GM12865 (cell line): Measurements from ENCODE around the gene SIX6.

Source experiments
- DNase-seq: peaks from one replicate; pipeline ENCODE4 v3.0.0; 2010; ENCODE audit warnings: low read depth
- H3K4me3 ChIP-seq: 2 replicates; pipeline ENCODE4 v1.5.1; 2011; ENCODE audit warnings: mild to moderate bottlenecking, low read depth, low read length, control low read depth
- TF ChIP-seq, protein P1 (sequence below): IDR thresholded peaks from 2 replicates; pipeline ENCODE4 v1.5.1; 2011; ENCODE audit warnings: low read length, control low read depth, low read depth, inconsistent platforms; ENCODE audit not compliant: insufficient read depth; ENCODE audit errors: missing control alignments

The SIX6 gene

DNA sequence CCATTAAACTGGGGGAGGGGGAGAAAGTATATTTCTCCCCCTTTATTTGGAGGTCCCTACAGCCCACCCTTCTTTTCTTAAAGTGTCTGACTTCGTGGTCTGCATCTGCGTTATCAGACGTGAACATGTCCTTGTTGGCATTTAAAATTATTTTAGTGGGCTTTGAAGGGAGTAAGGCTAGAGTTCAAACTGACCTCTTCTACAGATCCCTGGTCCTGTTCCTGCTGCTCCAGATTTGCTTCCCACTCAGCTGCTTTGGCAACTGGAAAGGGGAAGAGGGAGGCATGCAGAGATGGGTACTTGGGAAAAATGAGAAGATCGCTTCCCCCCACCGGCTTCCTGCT, 611 bp upstream of the SIX6 start:
- TF ChIP-seq, protein P1, sequence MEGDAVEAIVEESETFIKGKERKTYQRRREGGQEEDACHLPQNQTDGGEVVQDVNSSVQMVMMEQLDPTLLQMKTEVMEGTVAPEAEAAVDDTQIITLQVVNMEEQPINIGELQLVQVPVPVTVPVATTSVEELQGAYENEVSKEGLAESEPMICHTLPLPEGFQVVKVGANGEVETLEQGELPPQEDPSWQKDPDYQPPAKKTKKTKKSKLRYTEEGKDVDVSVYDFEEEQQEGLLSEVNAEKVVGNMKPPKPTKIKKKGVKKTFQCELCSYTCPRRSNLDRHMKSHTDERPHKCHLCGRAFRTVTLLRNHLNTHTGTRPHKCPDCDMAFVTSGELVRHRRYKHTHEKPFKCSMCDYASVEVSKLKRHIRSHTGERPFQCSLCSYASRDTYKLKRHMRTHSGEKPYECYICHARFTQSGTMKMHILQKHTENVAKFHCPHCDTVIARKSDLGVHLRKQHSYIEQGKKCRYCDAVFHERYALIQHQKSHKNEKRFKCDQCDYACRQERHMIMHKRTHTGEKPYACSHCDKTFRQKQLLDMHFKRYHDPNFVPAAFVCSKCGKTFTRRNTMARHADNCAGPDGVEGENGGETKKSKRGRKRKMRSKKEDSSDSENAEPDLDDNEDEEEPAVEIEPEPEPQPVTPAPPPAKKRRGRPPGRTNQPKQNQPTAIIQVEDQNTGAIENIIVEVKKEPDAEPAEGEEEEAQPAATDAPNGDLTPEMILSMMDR = no peak
- no peak overlapping the region for H3K4me3 ChIP-seq
- DNase-seq = no peak

DNA sequence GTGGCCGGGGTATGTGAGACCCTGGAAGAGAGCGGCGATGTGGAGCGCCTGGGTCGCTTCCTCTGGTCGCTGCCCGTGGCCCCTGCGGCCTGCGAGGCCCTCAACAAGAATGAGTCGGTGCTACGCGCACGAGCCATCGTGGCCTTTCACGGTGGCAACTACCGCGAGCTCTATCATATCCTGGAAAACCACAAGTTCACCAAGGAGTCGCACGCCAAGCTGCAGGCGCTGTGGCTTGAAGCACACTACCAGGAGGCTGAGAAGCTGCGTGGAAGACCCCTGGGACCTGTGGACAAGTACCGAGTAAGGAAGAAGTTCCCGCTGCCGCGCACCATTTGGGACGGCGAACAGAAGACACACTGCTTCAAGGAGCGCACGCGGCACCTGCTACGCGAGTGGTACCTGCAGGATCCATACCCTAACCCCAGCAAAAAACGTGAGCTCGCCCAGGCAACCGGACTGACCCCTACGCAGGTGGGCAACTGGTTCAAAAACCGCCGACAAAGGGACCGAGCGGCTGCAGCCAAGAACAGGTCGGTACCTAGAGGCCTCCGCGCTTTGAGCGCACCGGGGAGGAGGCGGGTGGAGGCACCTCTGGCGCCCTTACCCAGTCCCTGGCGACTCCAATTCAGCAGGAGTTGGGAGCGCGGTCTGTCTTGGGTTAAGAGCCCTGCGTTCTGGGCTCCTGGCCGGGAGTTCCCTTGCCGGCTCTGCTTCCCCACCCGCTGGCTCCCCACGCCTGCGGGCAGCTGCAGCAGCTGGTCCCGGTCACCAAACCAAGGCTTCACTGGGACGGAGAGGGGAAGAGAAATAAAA, 700 bp downstream of the SIX6 start:
- H3K4me3 ChIP-seq = no peak overlapping the region
- TF ChIP-seq, protein P1 = no peak
- no peak for DNase-seq

DNA sequence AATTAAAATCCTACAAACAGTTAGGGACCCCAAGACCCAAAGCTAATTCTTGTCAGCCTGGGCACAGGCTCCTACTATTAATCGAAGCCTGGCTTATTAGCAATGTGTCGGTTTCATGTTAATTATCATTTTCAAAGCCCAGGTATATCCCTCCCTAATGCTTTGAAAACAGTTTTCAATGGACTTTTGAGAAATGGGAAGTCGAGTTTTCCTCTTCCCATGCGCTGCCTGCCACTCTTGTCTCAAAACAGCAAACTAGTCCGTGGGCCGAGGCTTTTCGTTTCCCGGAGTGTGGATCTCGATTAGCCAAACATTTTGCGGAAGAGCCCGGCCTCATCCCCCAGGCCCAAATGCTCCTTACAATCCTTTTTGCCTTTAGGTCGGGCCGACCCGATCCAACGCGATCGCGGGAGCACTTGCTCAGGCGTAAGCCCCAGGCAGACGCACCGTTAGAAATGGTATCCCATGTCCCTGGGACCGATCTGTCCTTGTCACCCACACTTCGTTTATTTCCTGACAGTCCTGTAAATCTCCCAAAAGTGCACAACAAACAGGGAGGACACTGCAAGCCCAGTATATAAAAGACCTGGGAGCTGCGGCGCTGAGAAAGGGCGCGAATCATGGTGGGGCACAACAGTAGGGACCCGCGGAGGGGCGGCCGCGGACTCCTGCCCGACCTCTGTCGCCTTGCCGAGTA, 1.5 kb downstream of the SIX6 start:
- TF ChIP-seq, protein P1 = no peak
- no peak overlapping the region for H3K4me3 ChIP-seq
- no peak for DNase-seq

DNA sequence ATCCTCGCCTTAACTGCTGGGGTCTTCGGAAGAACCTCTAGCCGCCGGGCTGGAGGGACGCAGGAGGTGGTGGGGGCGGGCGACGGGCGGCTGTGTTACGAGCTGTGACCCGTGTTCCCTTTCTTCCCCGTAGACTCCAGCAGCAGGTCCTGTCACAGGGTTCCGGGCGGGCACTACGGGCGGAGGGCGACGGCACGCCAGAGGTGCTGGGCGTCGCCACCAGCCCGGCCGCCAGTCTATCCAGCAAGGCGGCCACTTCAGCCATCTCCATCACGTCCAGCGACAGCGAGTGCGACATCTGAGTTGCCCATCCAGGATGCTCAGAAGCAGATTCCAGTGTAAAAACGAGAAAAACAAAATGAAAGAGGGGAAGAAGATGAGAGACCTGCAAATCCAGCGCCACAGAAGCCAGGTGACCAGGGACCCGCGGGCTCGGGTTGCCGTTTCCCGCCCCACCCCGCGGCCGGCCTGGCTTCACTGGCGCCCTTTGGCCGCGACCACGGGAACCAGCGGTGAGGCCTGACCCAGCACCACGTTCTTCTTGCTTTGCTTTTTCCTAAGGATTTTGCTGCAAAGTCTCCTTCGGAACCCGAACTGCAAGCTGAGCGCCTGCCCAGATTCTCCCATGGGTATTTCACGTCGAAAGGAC, 2.1 kb downstream of the SIX6 start:
- no peak overlapping the region; the same call in 1 of the 2 replicates for H3K4me3 ChIP-seq
- no peak for DNase-seq

DNA sequence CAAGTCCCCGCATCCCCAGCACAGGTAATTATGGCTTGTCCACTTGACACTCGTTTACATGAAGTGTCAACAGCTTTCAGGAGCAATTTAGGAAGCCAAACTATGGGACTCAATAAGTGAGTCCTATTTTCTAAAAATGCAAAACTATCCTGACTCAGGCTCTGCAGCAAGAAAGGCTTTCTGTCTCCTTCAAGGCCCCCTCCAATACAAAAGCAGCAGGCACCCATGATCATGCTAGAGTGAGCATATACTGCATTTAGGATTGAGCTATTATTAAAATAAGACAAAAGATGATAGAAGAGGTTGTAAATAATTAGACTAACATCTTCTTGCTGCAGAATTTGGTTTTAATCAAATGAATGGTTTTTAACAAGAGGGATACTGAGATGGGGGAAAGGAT, 3.2 kb downstream of the SIX6 start:
- TF ChIP-seq, protein P1 = no peak
- no peak overlapping the region for H3K4me3 ChIP-seq
- no peak for DNase-seq

More for the DNA sequence above, 2.1 kb downstream of the SIX6 start:
- TF ChIP-seq, protein P1 = no peak

DNA sequence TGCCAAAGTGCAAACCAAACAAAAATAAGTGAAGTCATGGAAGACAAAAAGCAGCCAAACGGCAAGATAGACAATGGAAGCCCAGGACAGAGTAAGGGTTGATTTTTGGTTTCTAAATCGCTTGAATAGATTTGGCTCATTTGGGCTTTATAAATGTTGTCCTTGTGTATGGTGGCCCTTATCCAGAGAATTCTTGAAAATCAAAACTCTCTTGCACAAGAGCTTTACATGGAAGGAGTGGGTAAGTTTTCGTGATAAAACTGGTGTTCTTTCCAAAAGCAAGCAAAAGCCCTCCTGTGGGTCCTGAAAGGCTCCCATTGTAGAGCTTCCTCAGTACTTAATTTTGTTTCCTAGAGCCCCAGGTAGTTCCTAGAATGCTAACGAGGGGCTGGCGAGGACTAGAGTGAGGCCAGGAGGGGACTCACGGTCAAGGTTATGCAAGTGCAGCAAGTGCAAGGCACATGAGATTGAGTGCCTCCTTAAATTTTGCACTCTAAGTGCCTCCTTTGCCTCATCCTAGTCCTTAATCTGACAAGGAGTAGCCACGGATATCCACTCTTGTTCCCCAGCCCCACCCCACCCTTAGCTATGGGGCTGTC, 4.1 kb downstream of the SIX6 start:
- no peak for DNase-seq
- H3K4me3 ChIP-seq = no peak overlapping the region
- TF ChIP-seq, protein P1 = no peak
